Panc1 (cell line): ENCODE data around the gene RSPRY1.

ENCODE experiments used
- POLR2AphosphoS5 ChIP-seq: IDR thresholded peaks from 2 replicates; pipeline ENCODE4 v1.6.1; 2012; ENCODE audit warnings: mild to moderate bottlenecking, low read depth, low read length, moderate library complexity
- REST ChIP-seq, 2 experiments: IDR thresholded peaks; 2 replicates each; pipeline ENCODE4 v1.6.1; 2011 to 2012; ENCODE audit warnings: low read depth in 2 of 2, control low read depth in 1 of 2, low read length in 1 of 2, mild to moderate bottlenecking in 1 of 2, moderate library complexity in 1 of 2; ENCODE audit not compliant: insufficient read depth in 1 of 2
- SIN3A ChIP-seq: IDR thresholded peaks from 2 replicates; pipeline ENCODE4 v1.6.1; 2012; ENCODE audit warnings: low read depth, mild to moderate bottlenecking, low read length, moderate library complexity, borderline replicate concordance; ENCODE audit not compliant: insufficient read depth
- TF ChIP-seq, protein P1 (sequence below): fragments of 450-650 bp; IDR thresholded peaks from 2 replicates; pipeline ENCODE4 v1.5.1; 2017; ENCODE audit warnings: mild to moderate bottlenecking

DNA sequence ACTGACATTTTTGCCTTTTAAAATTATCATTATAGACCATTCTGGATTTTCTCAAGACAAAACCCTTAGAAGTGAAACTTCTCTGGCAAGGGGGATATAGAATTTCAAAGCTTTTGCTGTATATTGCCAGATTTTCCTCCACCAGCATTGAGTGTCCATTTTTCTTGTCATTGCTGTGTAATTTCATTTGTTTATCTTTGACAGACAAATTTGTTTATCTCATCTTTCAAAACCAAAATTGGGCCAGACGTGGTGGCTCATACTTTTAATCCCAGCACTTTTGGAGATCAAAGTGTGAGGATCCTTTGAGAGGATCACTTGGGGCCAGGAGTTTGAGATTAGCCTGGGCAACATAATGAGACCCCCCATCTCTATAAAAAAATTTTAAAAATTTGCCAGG, 43.0 kb downstream of the RSPRY1 start:
- TF ChIP-seq, protein P1, sequence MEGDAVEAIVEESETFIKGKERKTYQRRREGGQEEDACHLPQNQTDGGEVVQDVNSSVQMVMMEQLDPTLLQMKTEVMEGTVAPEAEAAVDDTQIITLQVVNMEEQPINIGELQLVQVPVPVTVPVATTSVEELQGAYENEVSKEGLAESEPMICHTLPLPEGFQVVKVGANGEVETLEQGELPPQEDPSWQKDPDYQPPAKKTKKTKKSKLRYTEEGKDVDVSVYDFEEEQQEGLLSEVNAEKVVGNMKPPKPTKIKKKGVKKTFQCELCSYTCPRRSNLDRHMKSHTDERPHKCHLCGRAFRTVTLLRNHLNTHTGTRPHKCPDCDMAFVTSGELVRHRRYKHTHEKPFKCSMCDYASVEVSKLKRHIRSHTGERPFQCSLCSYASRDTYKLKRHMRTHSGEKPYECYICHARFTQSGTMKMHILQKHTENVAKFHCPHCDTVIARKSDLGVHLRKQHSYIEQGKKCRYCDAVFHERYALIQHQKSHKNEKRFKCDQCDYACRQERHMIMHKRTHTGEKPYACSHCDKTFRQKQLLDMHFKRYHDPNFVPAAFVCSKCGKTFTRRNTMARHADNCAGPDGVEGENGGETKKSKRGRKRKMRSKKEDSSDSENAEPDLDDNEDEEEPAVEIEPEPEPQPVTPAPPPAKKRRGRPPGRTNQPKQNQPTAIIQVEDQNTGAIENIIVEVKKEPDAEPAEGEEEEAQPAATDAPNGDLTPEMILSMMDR: no peak
- TF ChIP-seq SIN3A (no peak), POLR2AphosphoS5 (no peak), REST (IDR thresholded peaks at IDR 0.05; ENCODE audit: insufficient read depth in 1 of 2, low read depth in 2 of 2, low read length in 1 of 2) (no peak)
